ENCODE results near the gene APOBR.
"Not testable (repeated sequence)": the region's sequence is repeated elsewhere in the genome, so short reads cannot be mapped to it uniquely, and the experiment has no call there.

APOBR gene

DNA sequence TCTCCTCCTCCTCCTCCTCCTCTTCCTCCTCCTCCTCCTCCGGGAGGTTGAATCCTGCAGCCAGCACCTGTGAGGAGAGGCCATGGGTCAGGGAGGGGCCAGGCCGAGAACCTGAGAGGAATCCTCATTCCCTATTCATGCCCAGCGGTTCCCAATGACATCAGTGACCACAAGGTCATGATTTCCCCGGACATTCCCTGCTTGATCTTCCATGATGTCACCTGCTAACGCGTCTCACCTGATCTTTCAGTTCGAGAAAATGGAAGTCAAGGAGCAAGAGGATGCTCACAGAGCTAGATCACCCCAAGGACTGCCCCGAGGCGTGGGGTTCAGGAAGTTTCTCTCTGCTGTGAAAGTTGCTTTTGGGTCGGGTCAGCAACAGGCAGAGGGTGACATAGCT, 5.4 kb downstream of the APOBR start:
- no peak for DNase-seq

DNA sequence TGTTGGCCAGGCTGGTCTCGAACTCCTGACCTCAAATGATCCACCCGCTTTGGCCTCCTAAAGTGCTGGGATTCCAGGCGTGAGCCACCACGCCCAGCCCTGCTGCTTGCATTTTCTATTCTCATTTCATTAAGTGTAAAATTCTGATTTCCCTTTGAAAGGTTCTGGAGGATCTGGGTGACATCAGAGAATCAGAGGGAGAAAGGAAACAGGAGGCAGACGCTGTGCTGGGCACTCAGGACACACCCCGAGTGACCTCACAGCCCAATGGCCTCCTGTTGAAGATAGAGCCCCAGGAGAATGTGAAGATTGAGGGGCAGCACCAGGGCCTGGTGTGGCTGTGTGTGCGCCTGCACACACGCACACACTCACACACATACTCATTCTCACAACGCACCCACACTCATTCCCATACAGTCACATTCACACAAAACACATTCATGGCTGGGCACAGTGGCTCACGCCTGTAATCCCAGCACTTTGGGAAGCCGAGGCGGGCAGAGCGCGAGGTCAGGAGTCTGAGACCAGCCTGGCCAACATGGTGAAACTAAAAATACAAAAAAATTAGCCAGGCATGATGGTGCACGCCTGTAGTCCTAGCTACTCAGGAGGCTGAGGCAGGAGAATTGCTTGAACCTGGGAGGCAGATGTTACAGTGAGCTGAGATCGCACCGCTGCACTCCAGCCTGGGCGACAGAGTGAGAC, 6.2 kb downstream of the APOBR start:
- not testable (repeated sequence) for DNase-seq

DNA sequence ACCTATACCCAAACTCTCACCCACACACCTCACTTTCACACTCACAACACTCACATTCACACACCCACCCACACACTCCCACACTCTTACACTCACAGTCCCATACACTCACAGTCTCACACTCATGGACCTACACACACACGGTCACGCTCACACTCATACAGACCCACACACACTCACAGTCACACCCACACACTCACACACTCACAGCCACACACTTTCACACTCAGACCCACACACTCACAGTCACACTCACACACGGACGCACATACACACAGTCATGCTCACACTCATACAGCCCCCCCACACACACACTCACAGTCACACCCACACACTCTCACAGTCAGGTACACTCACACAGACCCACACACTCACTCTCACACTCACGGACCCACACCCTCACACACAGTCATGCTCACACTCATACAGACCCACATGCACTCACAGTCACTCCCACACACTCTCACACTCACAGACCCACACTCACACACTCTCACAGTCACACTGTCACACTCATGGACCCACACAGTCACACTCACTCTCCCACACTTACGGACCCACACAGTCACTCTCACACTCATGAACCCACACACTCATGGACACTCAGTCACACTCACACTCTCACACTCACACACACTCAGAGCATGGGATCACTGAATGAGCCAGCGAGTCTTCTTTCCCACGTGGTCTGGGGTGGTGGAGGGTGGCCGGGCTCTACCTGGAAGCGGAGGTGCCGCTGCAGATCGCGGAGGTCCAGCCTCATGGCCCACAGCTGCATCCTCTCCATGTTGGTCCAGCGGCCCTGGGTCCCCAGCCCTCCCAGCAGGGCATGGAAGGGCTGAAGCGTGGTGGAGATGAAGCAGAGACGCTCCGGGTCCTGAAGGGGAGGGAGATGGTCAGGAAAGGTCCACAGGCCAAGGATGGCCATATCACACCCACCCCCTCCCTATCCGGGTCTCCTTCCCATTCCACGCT, 7.1 kb downstream of the APOBR start:
- DNase-seq = no peak

DNA sequence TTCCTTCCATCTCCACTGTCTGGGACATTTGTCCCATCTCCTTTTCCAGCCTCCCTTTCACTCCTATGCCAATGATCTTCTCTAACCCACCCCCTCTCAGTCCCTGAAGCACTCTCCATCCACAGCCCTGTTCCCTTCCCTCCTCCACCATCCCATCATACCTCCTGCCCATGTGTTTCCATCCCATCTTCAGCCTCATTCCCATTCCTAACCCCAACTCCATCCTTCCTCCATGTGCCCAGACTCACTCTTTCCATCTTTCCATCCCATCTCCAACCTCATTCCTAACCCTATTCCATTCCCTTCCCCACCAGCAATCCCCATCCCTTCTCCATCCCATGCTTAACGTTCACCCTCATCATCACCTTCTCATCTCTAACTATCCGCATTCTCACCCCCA, 7.8 kb downstream of the APOBR start:
- DNase-seq = no peak

DNA sequence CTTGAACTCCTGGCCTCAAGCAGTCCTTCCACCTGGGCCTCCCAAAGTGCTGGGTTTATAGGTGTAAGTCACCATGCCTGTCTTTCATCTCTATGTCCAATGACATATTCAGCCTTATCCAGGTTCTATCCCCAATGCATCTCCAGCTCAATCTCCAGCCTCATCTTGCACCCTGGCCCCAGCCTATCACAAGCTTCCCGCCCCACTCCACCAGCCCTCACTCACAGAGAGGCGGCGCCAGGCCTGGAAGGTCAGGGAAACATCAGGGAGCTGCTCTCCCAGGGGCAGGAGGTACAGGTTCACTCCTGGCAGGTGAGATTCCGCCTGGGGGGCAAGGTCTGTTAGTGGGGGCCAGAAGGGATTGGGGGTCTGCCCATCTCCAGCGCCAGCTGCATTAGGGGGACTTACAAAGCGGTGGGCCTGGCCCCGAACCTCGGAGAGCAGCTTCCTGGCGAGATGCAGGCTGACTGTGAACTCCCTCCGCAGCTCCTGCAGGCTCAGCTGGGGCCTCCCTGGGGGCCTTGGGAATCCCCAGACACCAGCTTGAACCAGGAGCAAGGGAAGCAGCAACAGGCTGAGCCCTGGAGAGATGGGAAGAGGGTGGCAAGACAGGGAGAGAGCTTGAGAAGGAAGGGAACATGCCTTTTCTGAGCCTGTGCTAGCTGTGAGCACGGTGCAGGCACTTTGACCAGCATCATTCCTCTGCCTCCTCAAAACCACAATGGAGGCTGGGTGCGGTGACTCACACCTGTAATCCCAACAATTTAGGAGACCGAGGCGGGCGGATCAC, 9.2 kb downstream of the APOBR start:
- no peak for DNase-seq

DNA sequence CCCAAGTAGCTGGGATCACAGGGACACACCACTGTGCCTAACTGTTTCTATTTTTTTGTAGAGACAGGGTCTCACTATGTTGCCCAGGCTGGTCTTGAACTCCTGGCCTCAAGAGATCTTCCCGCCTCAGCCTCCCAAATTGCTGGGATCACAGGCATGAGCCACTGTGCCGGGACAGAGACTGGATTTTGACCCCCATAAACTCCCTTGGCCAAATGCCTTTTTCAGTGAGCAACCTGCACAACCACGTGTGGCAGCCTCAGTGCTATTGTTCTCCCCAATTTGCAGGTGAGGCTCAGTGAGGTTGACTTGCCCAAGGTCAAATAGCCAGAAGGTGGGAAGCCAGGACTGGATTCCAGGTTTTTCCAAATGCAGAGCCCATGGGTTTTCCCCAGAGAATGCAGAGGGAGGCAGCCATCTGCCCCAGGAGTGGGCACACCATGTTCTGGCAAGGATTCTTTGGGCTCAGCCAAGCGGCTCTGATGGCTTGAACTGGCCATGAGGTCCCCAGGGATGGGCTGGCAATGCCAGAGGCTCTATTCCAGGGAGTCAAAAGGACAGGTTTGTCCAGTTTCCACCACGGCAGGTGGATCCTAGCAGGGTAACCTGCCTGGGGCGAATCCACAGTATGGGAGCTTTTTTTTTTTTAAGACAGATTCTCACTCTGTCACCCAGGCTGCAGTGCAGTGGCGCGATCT, 10.4 kb downstream of the APOBR start:
- no peak for DNase-seq

DNA sequence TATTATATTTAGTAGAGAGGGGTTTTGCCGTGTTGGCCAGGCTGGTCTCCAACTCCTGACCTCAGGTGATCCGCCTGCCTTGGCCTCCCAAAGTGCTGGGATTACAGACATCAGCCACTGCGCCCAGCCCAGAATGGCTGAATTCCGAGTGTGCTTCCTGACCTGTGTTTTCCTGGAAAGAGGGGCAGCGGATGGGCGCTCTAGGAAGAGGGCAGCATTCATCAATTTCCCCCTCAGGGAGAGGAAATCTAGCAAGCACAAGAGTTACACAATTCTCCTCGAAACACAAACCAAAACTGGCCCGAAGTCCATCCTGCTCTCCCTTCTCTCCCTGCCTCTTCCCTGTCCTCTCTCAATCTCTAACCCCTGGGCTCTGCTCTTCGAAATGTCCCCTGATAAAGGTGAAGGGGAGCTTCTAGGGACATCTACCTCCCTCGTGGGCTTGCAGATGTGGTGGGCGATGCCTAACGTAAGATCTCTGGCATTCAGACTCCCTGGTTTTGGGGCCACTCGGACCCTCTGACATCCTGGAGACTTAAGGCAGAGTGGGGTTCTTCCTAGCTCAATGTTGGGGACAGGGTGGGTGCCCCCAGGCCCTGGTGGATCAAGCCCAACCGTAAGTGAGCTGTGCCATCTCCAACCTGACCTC, 11.2 kb downstream of the APOBR start:
- no peak for DNase-seq

DNA sequence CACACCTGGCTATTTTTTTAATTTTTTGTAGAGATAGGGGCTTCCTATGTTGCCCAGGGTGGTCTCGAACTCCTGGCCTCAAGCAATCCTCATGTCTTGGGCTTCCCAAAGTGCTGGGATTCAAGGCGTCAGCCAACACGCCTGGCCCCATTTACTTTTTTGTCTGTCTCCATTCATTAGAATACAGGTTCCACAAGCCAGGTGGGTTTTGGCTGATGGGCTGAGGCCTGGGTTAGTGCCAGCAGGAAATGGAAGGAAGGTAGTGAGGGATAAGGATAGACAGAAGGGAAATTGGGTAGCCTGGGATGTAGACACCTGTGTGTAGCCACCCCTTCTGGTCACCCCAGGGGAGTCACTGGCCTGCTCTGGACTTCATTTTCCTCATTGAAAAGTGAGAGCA, 16.6 kb downstream of the APOBR start:
- DNase-seq = no peak

DNA sequence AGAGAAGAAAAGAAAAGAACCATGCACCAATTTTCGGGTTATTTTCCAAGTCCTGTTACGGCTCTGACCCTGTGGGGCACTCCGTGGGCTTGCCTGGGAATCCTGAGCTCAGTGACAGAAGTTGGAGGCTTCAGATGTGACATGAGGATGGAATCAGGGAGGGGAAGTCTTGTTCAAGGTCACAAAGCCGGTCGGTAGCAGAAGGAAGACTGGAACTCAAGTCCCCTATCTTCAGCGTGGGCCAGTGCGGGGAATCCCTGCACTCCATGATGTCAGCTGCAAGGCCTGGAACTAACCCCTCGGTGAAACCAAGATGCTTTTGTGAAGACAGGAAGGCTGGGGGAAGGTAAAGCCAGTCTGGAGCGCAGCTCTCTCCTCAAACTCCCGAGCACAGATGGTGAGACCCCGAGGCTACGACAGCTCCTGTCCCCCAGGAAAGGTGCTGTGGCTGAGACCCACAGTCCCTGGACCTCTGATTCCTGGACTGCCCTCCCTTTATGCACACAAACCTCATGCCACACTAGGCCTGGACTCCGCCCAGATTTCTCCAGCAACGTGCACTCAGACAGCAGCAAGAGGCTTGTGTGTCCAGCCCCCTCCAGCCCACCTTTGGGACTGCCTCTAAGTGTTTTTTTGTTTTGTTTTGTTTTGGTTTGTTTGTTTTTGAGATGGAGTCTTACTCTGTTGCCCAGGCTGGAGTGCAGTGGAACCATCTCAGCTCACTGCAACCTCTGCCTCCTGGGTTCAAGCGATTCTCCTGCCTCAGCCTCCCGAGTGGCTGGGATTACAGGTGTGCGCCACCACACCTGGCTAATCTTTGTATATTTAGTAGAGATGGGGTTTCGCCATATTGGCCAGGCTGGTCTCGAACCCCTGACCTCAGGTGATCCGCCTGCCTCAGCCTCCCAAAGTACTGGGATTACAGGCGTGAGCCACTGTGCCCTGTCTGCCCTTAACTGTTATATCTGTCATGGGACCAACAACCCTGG, 17.7 kb downstream of the APOBR start:
- DNase-seq = no peak

DNA sequence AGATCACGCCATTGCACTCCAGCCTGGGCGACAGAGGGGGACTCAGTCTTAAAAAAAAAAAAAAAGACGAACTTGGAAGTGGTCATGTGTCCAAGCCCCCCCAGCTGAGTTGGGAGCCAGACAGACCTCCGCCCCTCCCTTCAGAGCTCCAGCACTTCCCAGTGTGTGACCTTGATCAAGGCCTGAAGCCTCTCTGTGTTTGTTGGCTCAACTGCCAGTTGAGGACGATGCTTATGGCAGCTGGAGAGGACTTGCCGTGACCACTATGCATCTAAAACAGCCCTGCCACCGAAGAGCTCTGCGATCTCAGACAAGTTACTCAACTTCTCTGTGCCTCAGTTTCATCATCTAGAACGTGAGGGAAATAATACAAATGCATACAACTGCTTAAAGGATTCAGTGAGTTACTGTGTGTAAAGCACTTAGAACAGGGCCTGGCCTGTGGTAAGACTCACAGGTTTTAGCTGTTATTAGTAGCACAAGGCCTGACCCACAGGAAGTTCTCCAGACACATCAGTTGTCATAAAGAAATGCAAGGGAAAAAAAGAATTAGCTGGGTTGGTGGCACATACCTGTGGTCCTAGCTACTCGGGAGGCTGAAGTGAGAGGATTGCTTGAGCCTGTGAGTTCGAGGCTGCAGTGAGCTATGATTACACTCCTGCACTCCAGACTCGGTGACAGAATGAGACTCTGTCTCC, 19.2 kb downstream of the APOBR start:
- no peak for DNase-seq

DNA sequence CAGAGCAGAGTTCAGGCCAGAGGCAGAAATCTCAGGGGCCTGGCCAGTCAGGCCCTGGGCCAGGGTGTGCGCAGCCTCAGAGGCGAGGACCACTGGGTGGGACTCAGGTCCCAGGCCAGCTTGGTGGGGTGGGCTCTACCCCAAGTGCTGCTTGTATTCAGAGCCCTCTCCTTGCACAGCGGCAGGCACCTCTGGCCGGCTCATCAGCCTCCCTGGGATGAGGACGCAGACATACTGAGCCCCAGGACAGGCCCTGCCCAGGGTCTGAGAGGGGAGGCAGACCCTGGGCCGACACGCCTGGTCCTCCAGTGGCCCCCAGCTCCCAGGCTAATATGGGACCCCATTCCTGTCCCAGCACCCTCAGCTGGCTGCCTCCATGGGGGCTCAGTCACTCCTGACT, 19.8 kb downstream of the APOBR start:
- DNase-seq = no peak

DNA sequence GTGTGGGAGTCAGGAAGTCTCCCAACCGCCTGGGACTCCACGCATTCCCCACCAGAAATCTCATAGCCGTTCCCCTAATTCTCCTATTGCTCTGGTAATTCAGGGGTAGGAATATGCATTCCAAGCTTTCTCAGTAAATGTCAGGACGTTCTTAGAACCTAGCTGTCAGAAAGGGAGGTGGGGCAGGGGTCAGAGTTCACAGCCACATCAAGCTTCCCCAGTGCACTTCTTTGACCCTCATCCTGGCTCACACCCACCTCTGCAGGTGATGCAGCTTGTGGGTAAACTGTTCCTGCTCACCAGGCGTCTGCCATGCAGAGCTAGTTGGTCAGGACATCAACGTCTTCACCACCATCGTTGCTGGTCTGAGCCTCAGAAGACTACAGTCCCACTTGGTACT, 26.2 kb downstream of the APOBR start:
- no peak for DNase-seq

DNA sequence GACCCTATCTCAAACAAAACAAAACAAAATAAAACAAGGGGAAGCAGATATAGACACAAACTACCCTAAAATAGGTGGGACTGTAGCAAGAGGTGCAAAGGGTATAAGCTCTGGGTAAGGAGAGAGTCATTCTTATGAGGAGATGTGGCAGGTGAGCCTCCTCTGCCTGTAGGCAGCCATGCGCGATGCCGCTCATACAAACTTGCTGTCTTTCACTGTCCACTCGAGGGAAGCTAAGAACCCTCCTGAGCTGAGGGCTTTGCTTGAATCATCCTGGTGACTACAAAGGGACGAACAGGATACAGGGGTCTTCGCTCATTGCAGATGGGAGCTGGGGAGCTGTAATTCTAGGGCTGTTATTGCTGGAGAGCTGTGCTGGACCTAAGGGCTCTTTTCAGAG, 27.0 kb downstream of the APOBR start:
- DNase-seq = no peak

DNA sequence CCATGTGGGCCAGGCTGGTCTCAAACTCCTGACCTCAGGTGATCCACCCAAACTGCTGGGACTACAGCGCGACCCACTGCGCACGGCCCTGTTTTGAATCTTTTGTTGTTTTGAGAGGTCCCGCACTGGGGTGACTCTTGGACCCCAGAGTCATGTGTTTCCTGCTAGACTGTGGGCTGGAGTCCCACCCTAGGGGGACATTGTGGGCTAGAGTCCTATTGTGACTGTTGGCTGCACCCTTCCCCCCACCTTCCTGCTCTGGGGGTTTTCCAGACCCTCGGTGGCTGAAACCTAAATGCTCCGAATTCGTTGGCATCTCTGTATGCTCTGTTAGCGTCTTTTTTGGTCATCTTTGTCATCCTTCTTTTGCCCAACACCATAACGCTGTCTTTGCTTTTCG, 28.3 kb downstream of the APOBR start:
- no peak for DNase-seq

DNA sequence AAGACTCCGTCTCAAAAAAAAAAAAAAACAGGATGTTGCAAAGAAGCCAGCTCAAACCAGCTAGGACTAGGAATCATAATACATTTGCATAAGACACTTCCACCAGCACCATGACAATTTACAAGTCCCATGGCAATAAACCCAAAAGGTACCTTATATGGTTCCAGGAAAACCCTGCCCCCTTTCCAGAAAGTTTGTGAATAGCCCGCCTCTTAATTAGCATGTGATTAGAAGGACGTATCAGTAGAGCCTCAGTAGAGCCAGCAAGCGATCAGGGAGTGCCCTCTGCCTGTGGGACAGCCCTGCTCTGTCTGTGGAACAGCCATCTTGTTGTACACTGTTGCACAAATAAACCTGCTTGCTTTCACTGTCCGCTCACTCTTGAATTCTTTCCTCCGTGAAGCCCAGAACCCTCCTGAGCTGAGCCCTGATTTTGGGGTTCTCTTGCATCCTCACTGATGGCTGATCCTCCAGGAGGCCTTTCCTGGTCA, 30.3 kb downstream of the APOBR start:
- DNase-seq = no peak

DNA sequence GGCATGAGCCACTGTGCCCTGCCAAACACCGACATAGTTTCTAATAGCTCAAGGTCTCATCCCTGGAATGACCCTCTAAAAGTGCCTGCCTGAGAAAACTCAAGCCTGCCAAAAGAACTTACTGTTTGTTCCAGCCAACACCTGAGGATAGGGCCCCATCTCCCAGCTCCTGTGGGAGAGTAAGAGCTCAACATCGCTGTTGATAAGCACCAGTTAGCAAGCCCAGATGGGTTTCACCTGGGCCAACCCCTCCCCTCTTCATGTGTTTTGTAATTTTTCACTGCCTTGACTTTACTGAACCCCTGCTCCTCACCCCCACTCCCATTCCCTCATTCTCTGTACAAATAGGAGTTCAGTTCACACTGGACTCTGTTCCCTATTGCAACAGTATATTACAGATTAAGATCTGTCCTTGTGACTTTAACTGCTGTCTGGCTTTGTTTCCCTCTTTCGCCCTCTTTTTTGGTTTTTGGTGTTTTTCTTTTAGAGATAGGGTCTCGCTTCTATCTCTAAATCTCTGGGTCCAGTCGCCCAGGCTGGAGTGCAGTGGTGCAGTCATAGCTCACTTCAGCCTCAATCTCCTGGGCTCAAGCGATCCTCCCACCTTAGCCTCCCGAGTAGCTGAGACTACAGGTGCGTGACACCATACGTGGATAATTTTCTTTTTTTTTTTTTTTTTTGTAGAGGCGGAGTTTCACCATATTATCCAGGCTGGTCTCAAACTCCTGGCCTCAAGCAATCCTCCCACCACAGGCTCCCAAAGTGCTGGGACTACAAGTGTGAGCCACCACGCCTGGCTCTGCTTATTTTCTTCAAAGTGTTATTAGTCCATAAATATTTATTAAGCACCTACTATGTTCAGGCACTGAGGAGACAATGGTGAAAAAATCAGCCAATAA, 32.0 kb downstream of the APOBR start:
- no peak for DNase-seq

DNA sequence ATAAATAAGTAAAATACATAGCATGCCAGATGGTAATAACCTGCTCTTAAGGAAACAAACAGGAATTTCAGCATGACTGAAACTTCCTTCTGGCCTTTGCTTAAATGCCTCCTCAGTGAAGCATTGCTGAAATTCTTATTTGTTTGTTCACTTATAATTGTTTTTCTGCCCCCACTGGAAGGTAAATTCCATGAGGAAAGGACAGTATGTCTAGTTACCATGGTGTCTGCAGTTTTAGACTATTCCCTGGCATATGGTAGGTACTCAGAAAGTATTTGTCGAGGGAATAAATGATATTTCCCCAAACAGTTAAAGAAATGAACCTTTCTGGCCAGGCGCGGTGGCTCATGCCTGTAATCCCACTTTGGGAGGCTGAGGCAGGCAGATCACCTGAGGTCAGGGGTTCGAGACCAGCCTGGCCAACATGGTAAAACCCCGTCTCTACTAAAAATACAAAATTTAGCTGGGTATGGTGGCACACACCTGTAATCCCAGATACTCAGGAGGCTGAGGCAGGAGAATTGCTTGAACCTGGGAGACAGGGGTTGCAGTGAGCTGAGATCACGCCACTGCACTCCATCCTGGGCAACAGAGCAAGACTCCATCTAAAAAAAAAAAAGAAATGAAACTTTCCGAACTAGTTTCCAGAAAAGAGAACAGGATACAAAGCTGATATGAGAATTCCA, 32.8 kb downstream of the APOBR start:
- not testable (repeated sequence) for DNase-seq

DNA sequence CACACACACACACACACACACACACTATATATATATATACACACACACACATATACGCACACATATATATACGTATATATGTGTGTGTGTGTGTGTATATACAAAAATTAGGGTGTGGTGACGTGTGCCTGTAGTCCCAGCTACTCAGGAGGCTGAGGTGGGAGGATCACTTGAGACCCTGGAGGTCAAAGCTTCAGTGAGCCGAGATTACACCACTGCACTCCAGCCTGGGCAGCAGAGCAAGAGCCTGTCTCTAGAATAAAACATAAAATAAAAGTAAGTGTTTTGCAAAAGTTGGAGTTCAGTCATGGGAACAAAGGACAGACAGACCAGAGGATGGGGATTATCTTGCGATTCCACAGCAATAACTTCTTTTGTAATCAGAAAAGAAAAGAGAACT, 33.5 kb downstream of the APOBR start:
- DNase-seq = no peak
